Measurements from ENCODE around the gene URB2. TPM values are rescaled to one million over a fixed set of nuclear protein-coding genes. Genes with fewer than 3 reads are reported as not detected.
"Not testable (repeated sequence)": the region's sequence is repeated elsewhere in the genome, so short reads cannot be mapped to it uniquely, and the experiment has no call there.

The URB2 gene
- total and polyA plus RNA-seq, 7 experiments from 2014 or later, result 5.6 to 18.2 (median 10.3) TPM

DNA sequence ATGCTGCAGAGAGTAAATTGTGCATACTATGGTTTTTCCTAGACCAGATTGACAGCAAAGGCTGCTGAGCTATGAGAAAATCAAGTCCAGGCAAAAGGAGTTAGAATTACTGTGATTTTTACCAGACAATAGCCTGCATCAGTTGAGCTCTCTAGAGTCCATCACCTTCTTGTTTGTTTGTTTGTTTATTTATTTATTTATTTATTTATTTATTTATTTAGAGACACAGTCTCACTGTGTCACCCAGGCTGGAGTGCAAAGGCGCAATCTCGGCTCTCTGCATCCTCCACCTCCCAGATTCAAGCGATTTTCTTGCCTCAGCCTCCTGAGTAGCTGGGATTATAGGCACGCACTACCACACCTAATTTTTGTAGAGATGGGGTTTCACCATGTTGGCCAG is 43.3 kb upstream of the URB2 start:
- Histone ChIP-seq H3K4me3 (ENCODE audit: low read length) (no peak overlapping the region), H3K4me1 (ENCODE audit: control insufficient read depth in 2 of 2, insufficient read depth in 2 of 2, low read length in 2 of 2) (no peaks in the 10 kb centered on the region), H3K27ac (ENCODE audit: low read depth, low read length) (no peak overlapping the region), H3K9me3 (ENCODE audit: control insufficient read depth in 2 of 3, low read length in 3 of 3) (no peaks in the 10 kb centered on the region), H3K27me3 (ENCODE audit: control insufficient read depth in 2 of 2, insufficient read depth in 2 of 2, low read length in 2 of 2) (no peaks in the 10 kb centered on the region), H3K36me3 (ENCODE audit: control insufficient read depth in 2 of 3, insufficient read depth in 3 of 3, low read length in 3 of 3) (no peaks in the 10 kb centered on the region)
- H3K9me3 Mint-ChIP-seq, result no peaks in the 10 kb centered on the region
- H3K4me3 Mint-ChIP-seq, result no peak overlapping the region
- no peak for ATAC-seq
- H3K27me3 Mint-ChIP-seq, result peaks cover 0 to 26% (median 0%) of the 10 kb centered on the region in 5 donors
- H3K27ac Mint-ChIP-seq, result no peak overlapping the region
- DNase-seq, result no peak
- H3K36me3 Mint-ChIP-seq, result peaks cover 0 to 3% (median 0%) of the 10 kb centered on the region in 5 donors
- POLR2A ChIA-PET, result no interaction called here
- intact Hi-C loops (cut with micrococcal nuclease), result no loop called here
- CTCF ChIA-PET, result no interaction called here
- peaks cover 0 to 4% (median 4%) of the 10 kb centered on the region in 7 donors for H3K4me1 Mint-ChIP-seq

GRCh38 chr1:229585338-229585737 is 40.7 kb upstream of the URB2 start:
- Histone ChIP-seq H3K4me3 (ENCODE audit: low read length) (no peak overlapping the region), H3K36me3 (ENCODE audit: control insufficient read depth in 2 of 3, insufficient read depth in 3 of 3, low read length in 3 of 3) (no peaks in the 10 kb centered on the region), H3K27ac (ENCODE audit: low read depth, low read length) (no peak overlapping the region), H3K9me3 (ENCODE audit: control insufficient read depth in 2 of 3, low read length in 3 of 3) (no peaks in the 10 kb centered on the region), H3K4me1 (ENCODE audit: control insufficient read depth in 2 of 2, insufficient read depth in 2 of 2, low read length in 2 of 2) (no peaks in the 10 kb centered on the region), H3K27me3 (ENCODE audit: control insufficient read depth in 2 of 2, insufficient read depth in 2 of 2, low read length in 2 of 2) (no peaks in the 10 kb centered on the region)
- Mint-ChIP-seq H3K27me3 (peaks cover 0 to 9% (median 0%) of the 10 kb centered on the region in 5 donors), H3K4me3 (no peak overlapping the region), H3K4me1 (no peaks in the 10 kb centered on the region), H3K27ac (no peak overlapping the region), H3K9me3 (no peaks in the 10 kb centered on the region), H3K36me3 (peaks cover 0 to 8% (median 0%) of the 10 kb centered on the region in 5 donors)
- ATAC-seq, result no peak
- ChIA-PET CTCF (interaction anchor here (0.7 kb wide), 1 partner anchor 109 kb away, joined by 5 read pairs; no protein-coding TSS in a partner anchor), POLR2A (no interaction called here)
- intact Hi-C loops (cut with micrococcal nuclease), result no loop called here
- no peak for DNase-seq

- no peak overlapping the region for H3K27ac Mint-ChIP-seq
Observed at GRCh38 chr1:229590119-229590518, 35.9 kb upstream of the URB2 start.

DNA sequence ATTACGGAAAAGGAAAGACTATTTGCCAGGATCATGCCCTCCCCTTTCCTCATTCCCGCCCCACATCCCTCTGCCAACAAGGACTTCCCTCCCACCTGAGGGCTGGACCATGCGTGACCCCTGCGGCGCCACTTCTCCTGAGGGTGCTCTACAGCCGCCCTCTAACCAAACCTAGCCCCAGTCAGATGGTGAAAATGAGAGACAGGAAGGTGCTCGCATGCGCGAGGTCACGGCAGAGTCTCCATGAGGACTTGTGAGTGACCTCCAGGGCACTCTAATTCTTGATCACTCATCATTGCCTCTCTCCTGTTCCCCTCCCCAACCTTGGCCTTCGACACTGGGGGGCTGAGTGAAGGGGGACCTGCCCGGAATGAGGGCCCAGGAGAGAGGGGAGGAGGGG is 32.2 kb upstream of the URB2 start:
- DNase-seq (no peak), ATAC-seq (no peak)
- peaks cover 0 to 24% (median 8%) of the 10 kb centered on the region in 3 experiments for H3K36me3 ChIP-seq (ENCODE audit: control insufficient read depth in 2 of 3, insufficient read depth in 3 of 3, low read length in 3 of 3)
- H3K9me3 ChIP-seq (ENCODE audit: control insufficient read depth in 2 of 3, low read length in 3 of 3), result no peaks in the 10 kb centered on the region
- no peak overlapping the region for H3K4me3 ChIP-seq (ENCODE audit: low read length)
- Mint-ChIP-seq H3K4me3 (no peak overlapping the region), H3K27ac (no peak overlapping the region), H3K36me3 (peaks cover 0 to 49% (median 19%) of the 10 kb centered on the region in 5 donors), H3K27me3 (no peaks in the 10 kb centered on the region), H3K4me1 (peaks cover 0 to 4% (median 1%) of the 10 kb centered on the region in 7 donors), H3K9me3 (no peaks in the 10 kb centered on the region)
- POLR2A ChIA-PET, result no interaction called here
- intact Hi-C loops (cut with micrococcal nuclease), result no loop called here
- no peaks in the 10 kb centered on the region for H3K27me3 ChIP-seq (ENCODE audit: control insufficient read depth in 2 of 2, insufficient read depth in 2 of 2, low read length in 2 of 2)
- CTCF ChIA-PET, result no interaction called here
- H3K27ac ChIP-seq (ENCODE audit: low read depth, low read length), result no peak overlapping the region
- no peaks in the 10 kb centered on the region for H3K4me1 ChIP-seq (ENCODE audit: control insufficient read depth in 2 of 2, insufficient read depth in 2 of 2, low read length in 2 of 2)

More at GRCh38 chr1:229590119-229590518, 35.9 kb upstream of the URB2 start:
- Mint-ChIP-seq H3K36me3 (peaks cover 0 to 34% (median 2%) of the 10 kb centered on the region in 5 donors), H3K9me3 (no peaks in the 10 kb centered on the region), H3K4me1 (no peaks in the 10 kb centered on the region), H3K27me3 (no peaks in the 10 kb centered on the region), H3K4me3 (no peak overlapping the region)
- Histone ChIP-seq H3K4me1 (ENCODE audit: control insufficient read depth in 2 of 2, insufficient read depth in 2 of 2, low read length in 2 of 2) (no peaks in the 10 kb centered on the region), H3K27me3 (ENCODE audit: control insufficient read depth in 2 of 2, insufficient read depth in 2 of 2, low read length in 2 of 2) (no peaks in the 10 kb centered on the region), H3K4me3 (ENCODE audit: low read length) (no peak overlapping the region), H3K36me3 (ENCODE audit: control insufficient read depth in 2 of 3, insufficient read depth in 3 of 3, low read length in 3 of 3) (peaks cover 0 to 19% (median 8%) of the 10 kb centered on the region in 3 experiments), H3K27ac (ENCODE audit: low read depth, low read length) (no peak overlapping the region), H3K9me3 (ENCODE audit: control insufficient read depth in 2 of 3, low read length in 3 of 3) (no peaks in the 10 kb centered on the region)
- no peak for ATAC-seq
- ChIA-PET POLR2A (interaction anchor here (1.0 kb wide), 1 partner anchor 11 kb away, joined by 4 read pairs; no protein-coding TSS in a partner anchor), CTCF (no interaction called here)
- DNase-seq, result no peak
- intact Hi-C loops (cut with micrococcal nuclease), result no loop called here

DNA sequence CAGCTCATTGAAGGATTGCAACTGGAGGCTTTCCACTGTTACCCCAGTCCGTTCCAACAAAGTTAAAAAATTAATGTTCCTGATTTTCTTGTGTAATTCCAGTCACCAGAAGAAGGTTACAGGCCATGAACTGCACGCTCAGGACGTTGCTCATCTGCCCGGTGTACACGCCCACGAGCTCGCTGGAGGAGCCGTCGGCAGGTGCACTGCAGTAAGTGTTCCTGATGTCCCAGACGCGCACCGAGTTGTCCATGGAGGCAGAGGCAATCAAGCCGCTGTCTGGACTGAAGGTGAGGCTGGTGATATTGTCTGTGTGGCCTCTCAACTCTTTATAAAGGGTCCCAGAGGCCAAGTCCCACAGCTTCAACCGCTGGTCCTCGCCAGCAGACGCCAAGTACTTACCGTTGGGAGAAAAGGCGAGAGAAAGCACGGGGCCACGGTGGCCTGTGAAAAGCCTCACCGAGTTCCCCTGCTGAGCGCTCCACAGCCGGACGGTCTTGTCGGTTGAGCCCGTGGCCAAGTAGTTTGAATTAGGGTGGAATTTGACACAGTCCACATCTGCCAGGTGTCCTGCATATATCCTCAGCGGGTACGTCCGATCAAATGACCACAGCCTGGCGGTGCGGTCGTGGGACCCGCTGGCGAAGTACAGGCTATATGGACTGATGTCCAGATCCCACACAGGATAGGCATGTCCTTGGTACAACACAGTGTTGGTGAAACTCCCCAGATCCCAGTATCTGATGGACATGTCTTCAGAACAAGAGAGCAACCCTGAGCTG is 31.6 kb upstream of the URB2 start:
- no peaks in the 10 kb centered on the region for H3K4me1 ChIP-seq (ENCODE audit: control insufficient read depth in 2 of 2, insufficient read depth in 2 of 2, low read length in 2 of 2)
- ChIA-PET POLR2A (no interaction called here), CTCF (no interaction called here)
- DNase-seq, result no peak
- peaks cover 0 to 24% (median 8%) of the 10 kb centered on the region in 3 experiments for H3K36me3 ChIP-seq (ENCODE audit: control insufficient read depth in 2 of 3, insufficient read depth in 3 of 3, low read length in 3 of 3)
- H3K27me3 Mint-ChIP-seq, result no peaks in the 10 kb centered on the region
- no peaks in the 10 kb centered on the region for H3K9me3 ChIP-seq (ENCODE audit: control insufficient read depth in 2 of 3, low read length in 3 of 3)
- no peak overlapping the region for H3K27ac Mint-ChIP-seq
- no peak overlapping the region for H3K4me3 Mint-ChIP-seq
- H3K4me3 ChIP-seq (ENCODE audit: low read length), result no peak overlapping the region
- ATAC-seq, result no peak
- intact Hi-C loops (cut with micrococcal nuclease), result no loop called here
- no peaks in the 10 kb centered on the region for H3K9me3 Mint-ChIP-seq
- peaks cover 0 to 6% (median 4%) of the 10 kb centered on the region in 7 donors for H3K4me1 Mint-ChIP-seq
- H3K27me3 ChIP-seq (ENCODE audit: control insufficient read depth in 2 of 2, insufficient read depth in 2 of 2, low read length in 2 of 2), result no peaks in the 10 kb centered on the region
- peaks cover 0 to 51% (median 19%) of the 10 kb centered on the region in 5 donors for H3K36me3 Mint-ChIP-seq
- H3K27ac ChIP-seq (ENCODE audit: low read depth, low read length), result no peak overlapping the region

- H3K9me3 ChIP-seq (ENCODE audit: control insufficient read depth in 2 of 3, low read length in 3 of 3); DNase-seq; H3K9me3 Mint-ChIP-seq; POLR2A ChIA-PET; intact Hi-C loops (cut with micrococcal nuclease); CTCF ChIA-PET; H3K27ac Mint-ChIP-seq; H3K4me1 ChIP-seq (ENCODE audit: control insufficient read depth in 2 of 2, insufficient read depth in 2 of 2, low read length in 2 of 2); H3K27ac ChIP-seq (ENCODE audit: low read depth, low read length); ATAC-seq; H3K4me3 ChIP-seq (ENCODE audit: low read length); H3K4me3 Mint-ChIP-seq; H3K27me3 Mint-ChIP-seq; H3K27me3 ChIP-seq (ENCODE audit: control insufficient read depth in 2 of 2, insufficient read depth in 2 of 2, low read length in 2 of 2): not testable (repeated sequence)
- H3K4me1 Mint-ChIP-seq, result peaks cover 0 to 11% (median 6%) of the 10 kb centered on the region in 7 donors
- H3K36me3 ChIP-seq (ENCODE audit: control insufficient read depth in 2 of 3, insufficient read depth in 3 of 3, low read length in 3 of 3), result peaks cover 0 to 30% (median 8%) of the 10 kb centered on the region in 3 experiments
- H3K36me3 Mint-ChIP-seq, result peaks cover 4 to 58% (median 25%) of the 10 kb centered on the region in 5 donors
Observed at GRCh38 chr1:229595876-229596275, 30.2 kb upstream of the URB2 start.

All from naive thymus-derived CD4-positive, alpha-beta T cell (primary cell).